Stimulated activated memory B cell treated with anti-CD40 and anti-IgM and Interleukin-4, amounts not matched to agents 10 μg/mL and 1 μg/mL and 100 μg/mL, for 72 hours (primary cell): ENCODE measurements around the gene EXTL2.
"Not testable (repeated sequence)": the region's sequence is repeated elsewhere in the genome, so short reads cannot be mapped to it uniquely, and the experiment has no call there.

ENCODE experiments used
- ATAC-seq: fragments of 150-1000 bp; cut with Tn5 transposase; 2 replicates; pipeline ENCODE4 v1.10.0; 2021
- H3K27ac Mint-ChIP-seq: one replicate; pipeline ENCODE4 v1.8.0; 2022; ENCODE audit warnings: mild to moderate bottlenecking, mixed read lengths
- H3K27me3 Mint-ChIP-seq: one replicate; pipeline ENCODE4 v1.8.0; 2022; ENCODE audit warnings: mixed read lengths
- H3K36me3 Mint-ChIP-seq: one replicate; pipeline ENCODE4 v1.8.0; 2022; ENCODE audit warnings: mixed read lengths
- H3K4me1 Mint-ChIP-seq: one replicate; pipeline ENCODE4 v1.8.0; 2022; ENCODE audit warnings: mixed read lengths
- H3K4me3 Mint-ChIP-seq: one replicate; pipeline ENCODE4 v1.8.0; 2022; ENCODE audit warnings: mild to moderate bottlenecking, moderate library complexity, mixed read lengths
- H3K9me3 Mint-ChIP-seq: one replicate; pipeline ENCODE4 v1.8.0; 2022; ENCODE audit warnings: mixed read lengths

The EXTL2 gene, protein sequence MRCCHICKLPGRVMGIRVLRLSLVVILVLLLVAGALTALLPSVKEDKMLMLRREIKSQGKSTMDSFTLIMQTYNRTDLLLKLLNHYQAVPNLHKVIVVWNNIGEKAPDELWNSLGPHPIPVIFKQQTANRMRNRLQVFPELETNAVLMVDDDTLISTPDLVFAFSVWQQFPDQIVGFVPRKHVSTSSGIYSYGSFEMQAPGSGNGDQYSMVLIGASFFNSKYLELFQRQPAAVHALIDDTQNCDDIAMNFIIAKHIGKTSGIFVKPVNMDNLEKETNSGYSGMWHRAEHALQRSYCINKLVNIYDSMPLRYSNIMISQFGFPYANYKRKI

DNA sequence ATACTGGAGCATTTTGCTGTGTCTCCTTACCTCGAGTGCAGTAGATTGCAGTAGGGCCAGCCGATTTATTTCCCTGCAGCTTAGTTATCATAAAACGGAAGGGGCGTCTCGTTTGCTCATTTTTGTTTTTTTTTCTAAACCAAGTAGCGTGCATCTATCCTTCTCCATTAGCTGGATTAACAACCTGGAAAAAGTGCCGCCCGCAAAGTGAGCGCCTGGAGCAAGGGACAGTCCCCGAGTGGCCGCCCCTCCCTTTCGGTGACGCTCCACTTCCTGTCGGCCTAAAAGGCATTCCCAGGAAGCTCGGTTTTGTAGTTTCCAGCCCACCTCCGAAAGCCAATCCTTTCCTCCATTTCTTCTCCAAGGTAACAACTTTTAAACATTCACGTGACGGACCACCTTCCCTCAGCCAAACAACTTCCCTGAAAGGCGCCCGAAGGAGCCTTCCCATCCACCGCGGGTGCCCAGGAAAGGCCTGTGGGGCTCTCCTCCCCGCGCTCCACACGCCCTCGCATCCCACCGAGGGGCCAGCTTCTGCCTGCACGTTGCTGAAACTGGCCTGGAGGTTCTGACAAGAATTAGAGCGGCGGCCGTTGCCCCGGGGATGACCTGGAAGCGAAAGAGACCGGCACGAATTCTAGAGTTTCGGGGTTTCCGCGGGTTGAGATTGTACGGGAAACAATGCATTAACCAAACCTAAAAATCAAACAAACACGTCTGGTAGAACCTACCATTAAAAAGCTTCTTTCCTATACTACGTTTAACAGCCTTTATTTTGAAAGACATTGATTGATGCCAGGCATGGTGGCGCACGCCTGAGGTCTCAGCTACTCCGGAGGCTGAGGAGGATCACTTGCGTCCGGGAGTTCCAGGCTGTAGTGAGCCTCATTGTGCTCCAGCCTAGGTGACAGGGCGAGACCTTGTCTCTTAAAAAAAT, at the start of gene EXTL2:
Gene EXTL2, minus strand, starts transcription at position 240 of the 937 bp plus-strand sequence. CDS start 6,085 bp downstream, outside the sequence.
- peaks cover 19% of the 10 kb centered on the region for H3K4me1 Mint-ChIP-seq
- H3K27me3 Mint-ChIP-seq: no peaks in the 10 kb centered on the region
- H3K27ac Mint-ChIP-seq: peak within 1 kb of the TSS; percentile 98
- peaks cover 3% of the 10 kb centered on the region for H3K9me3 Mint-ChIP-seq
- H3K4me3 Mint-ChIP-seq: peak within 1 kb of the TSS; percentile 98
- ATAC-seq: peak; percentile 61
- peaks cover 19% of the 10 kb centered on the region for H3K36me3 Mint-ChIP-seq

DNA sequence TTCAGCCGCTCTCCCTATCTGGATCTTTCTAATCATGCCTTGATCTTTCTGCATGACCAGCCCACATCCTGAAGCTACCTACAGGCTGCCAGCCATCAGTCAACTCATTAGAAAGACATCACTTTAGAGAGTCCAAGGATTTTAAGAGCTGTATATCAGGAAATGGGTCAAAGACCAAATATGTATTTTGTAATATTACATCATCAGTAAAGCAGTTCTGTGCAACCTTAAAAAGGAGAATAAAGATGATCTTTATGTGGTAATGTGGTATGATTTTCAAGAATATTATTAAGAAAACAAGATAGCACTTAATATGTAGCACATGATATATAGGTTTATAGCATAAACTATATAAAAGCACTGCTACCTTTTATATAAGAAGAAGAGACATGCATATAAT, 48.9 kb upstream of the EXTL2 start:
- peak overlapping the region; percentile 65 for H3K27ac Mint-ChIP-seq
- peaks cover 14% of the 10 kb centered on the region for H3K9me3 Mint-ChIP-seq

DNA sequence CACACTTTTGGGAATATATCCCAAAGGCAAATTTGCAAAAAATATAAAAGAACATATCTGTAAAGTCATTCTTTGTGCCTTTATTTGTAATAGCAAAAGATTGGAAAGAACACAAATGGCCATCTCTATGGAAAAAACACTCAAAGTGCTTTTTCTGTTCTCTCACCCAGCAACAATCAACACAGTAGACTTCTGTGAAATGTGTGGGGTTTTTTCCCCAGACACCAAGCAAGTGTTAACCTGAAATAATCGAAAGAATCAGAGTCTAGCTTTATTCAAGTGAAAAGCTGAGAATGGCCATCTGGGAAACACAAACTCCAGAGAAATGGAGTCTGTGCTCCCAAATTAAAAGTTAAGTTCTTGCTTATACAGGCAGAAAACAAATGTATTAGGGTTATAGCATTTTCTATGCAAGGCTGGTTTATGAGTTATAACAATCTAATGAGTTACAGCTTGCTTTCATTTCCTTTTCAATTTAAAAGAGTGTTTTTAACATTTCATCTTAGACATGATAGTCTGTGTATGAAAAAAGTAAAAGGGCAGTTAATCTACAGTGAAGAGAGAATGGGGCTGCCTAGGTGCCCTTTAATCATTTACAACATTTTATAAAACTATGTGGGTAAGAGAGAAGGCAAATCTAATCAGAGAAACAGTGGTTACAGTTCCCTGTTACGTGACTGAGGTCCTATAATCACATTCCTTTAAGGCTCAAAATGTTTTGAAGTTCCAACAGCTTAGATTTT, 47.8 kb upstream of the EXTL2 start:
- no peak for ATAC-seq
- H3K4me1 Mint-ChIP-seq: peaks cover 53% of the 10 kb centered on the region
- H3K27me3 Mint-ChIP-seq: no peaks in the 10 kb centered on the region
- H3K36me3 Mint-ChIP-seq: peaks cover 79% of the 10 kb centered on the region
- peaks cover 11% of the 10 kb centered on the region for H3K9me3 Mint-ChIP-seq
- peak overlapping the region; percentile 65 for H3K27ac Mint-ChIP-seq
- H3K4me3 Mint-ChIP-seq: no peak overlapping the region

More for the DNA sequence above, 48.9 kb upstream of the EXTL2 start:
- H3K27me3 Mint-ChIP-seq: no peaks in the 10 kb centered on the region
- peaks cover 63% of the 10 kb centered on the region for H3K4me1 Mint-ChIP-seq
- peaks cover 80% of the 10 kb centered on the region for H3K36me3 Mint-ChIP-seq
- ATAC-seq: no peak
- H3K4me3 Mint-ChIP-seq: no peak overlapping the region

DNA sequence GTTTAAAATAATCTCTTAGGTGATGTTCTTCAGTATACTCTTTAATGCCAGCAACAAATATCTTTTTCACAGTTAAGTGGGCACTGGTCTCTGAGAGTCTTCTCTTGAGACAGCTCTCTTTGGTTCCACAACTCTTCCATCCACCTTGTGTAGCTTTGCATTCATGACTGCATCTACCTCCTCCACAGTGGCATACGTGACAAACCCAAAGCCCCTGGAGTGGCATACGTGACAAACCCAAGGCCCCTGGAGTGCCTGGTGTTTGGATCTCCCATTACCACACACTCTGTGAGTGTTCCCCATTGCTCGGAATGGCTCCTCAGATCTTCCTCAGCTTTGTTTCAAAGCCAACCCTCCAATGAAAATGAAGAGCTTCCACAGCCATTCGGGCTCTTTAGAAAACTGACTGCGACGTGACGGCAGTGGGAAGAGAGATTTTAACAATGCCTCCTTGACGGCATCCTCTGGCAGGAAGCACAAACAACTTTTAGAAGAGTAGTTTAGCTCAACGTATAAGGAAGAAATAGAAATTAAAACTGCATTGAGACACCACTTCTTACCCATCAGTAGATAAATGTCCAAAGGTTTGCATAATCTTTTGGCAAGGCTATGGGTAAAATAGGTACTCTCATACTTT, 47.1 kb upstream of the EXTL2 start:
- Mint-ChIP-seq H3K36me3 (peaks cover 76% of the 10 kb centered on the region), H3K4me1 (peaks cover 45% of the 10 kb centered on the region), H3K27ac (peak overlapping the region; percentile 65), H3K27me3 (no peaks in the 10 kb centered on the region), H3K9me3 (peaks cover 4% of the 10 kb centered on the region), H3K4me3 (no peak overlapping the region)
- ATAC-seq: no peak

DNA sequence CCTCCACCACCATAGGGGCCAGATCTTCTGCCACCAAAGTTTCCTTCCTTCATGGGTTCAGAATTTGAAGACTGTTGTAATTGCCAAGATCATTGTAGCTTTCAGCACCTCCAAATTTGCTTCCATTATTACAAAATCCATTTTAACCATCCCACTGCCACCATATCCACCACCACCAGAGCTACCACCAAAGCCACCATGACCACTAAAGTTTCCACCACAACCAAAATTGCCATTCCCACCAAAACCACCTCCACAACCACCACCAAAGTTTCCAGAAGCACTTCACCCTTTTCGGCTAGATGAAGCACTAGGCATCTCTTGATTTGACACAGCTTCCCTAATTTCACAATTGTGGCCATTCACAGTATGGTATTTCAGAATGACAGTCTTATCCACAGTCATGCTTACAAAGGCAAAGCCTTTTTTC, 46.5 kb upstream of the EXTL2 start:
- peak; percentile 75 for ATAC-seq
- H3K27me3 Mint-ChIP-seq: no peaks in the 10 kb centered on the region

DNA sequence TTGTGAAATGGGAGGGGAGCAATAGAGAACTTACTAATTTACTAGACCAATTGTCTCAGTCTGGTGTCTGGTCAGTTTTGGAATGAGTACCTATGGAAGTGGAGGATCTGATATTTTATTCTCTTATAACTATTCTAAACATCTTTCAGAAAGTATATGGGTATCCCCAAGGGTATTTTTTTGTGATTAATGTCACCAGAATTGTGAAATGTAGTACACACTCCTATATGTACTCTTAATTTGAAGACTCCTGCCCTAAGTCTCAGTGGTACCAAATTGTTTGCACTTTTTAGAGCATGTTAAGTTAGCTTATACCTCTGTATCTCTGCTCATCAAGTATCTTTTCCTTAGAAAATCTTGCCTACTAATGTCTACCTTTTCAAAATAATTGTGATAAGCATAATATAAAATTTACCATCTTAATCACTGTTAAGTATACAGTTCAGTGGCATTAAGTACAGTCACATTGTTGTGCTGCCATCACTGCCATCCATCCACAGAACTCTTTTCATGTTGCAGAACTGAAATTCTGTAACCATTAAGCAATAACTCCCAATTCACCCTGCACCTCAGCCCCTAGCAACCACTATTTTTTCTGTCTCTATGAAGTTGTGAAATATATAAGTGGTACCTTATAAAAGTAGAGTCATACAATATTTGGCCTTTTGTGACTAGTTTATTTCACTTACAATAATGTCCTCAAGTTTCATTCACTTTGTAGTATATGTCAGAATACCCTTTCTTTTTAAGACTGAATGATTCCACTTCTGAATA, 41.7 kb upstream of the EXTL2 start:
- ATAC-seq: no peak
- H3K36me3 Mint-ChIP-seq: peaks cover 67% of the 10 kb centered on the region
- H3K4me1 Mint-ChIP-seq: peaks cover 16% of the 10 kb centered on the region

More for the DNA sequence above, 46.5 kb upstream of the EXTL2 start:
- peaks cover 39% of the 10 kb centered on the region for H3K4me1 Mint-ChIP-seq
- peak overlapping the region; percentile 65 for H3K27ac Mint-ChIP-seq
- H3K9me3 Mint-ChIP-seq: peaks cover 4% of the 10 kb centered on the region
- peaks cover 74% of the 10 kb centered on the region for H3K36me3 Mint-ChIP-seq
- peak overlapping the region; percentile 51 for H3K4me3 Mint-ChIP-seq

DNA sequence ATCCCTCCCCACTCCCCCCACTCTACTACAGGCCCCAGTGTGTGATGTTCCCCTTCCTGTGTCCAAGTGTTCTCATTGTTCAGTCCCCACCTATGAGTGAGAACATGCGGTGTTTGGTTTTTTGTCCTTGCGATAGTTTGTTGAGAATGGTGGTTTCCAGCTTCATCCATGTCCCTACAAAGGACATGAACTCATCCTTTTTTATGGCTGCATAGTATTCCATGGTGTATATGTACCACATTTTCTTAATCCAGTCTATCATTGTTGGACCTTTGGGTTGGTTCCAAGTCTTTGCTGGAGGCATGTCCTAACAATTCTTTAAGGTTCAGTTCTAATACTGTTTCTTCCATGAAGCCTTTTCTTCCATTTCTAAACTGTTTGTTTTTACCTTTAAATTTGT, 38.9 kb upstream of the EXTL2 start:
- not testable (repeated sequence) for H3K27me3 Mint-ChIP-seq, H3K4me1 Mint-ChIP-seq, H3K27ac Mint-ChIP-seq, ATAC-seq, H3K9me3 Mint-ChIP-seq, H3K4me3 Mint-ChIP-seq
- peaks cover 50% of the 10 kb centered on the region for H3K36me3 Mint-ChIP-seq

More for the DNA sequence above, 41.7 kb upstream of the EXTL2 start:
- Mint-ChIP-seq H3K27ac (no peak overlapping the region), H3K9me3 (peaks cover 4% of the 10 kb centered on the region), H3K27me3 (no peaks in the 10 kb centered on the region), H3K4me3 (no peak overlapping the region)

DNA sequence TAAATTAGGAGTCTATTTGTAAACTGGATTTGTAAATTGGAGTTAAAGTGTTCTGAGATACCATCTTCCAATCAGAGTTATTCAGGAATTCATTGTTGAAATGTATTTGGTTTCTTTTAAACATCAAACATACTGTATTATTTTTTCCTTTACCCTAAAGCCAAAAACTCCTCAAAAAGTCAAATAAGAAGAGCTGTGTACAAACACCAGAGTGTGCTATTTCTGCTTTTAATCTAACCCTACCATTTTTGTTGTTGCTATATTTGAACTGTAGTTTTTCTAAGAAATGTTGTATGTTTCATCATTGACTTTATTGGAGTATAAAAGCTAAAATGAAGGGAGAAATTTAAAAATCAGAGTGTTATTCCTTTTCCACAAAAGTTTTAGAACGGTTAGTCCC, 37.1 kb upstream of the EXTL2 start:
- peak overlapping the region; percentile 24 for H3K27ac Mint-ChIP-seq
- H3K9me3 Mint-ChIP-seq: no peaks in the 10 kb centered on the region
- peaks cover 35% of the 10 kb centered on the region for H3K36me3 Mint-ChIP-seq
- ATAC-seq: no peak
- peaks cover 8% of the 10 kb centered on the region for H3K4me1 Mint-ChIP-seq
- no peaks in the 10 kb centered on the region for H3K27me3 Mint-ChIP-seq
- no peak overlapping the region for H3K4me3 Mint-ChIP-seq

DNA sequence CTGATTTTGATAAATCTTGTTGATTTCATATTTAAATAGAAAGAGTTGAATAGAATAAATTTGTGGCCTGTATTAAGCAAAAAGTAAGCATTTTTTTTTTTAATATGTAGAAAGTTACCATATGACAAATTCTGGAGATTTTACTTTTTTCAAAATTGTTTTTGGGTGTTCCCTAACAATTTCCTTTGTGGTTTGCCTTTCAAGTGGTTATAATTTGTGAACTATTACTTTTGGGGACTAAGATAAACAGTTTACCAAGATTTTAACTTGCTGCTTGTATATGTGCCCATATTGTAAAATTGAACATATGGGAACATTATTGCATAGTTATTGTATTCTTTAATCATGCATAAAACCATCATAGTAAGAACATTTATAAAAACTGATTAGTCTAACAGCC, 35.9 kb upstream of the EXTL2 start:
- no peak for ATAC-seq
- Mint-ChIP-seq H3K9me3 (peaks cover 2% of the 10 kb centered on the region), H3K4me3 (no peak overlapping the region), H3K27ac (no peak overlapping the region), H3K36me3 (peaks cover 35% of the 10 kb centered on the region), H3K4me1 (peaks cover 8% of the 10 kb centered on the region), H3K27me3 (no peaks in the 10 kb centered on the region)

DNA sequence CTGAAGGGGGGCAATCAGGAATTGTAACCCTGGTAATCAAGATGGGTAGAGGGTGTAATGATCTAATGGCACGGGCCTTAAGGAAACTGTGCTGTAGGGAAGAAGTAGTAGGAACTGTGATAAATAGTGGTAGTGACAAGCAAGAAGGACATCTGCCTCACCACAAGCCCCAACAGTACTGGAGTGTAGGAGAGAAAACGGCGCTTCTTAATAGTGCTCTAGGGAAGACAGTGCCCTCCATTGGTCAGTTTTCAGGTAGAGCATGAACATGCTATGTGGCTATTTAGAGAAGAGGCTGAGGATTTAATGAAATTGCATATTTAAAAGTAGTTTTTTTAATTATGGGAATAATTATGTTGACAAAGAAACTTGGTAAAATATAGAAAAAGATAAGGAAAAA, 33.5 kb upstream of the EXTL2 start:
- Mint-ChIP-seq H3K27me3 (no peaks in the 10 kb centered on the region), H3K36me3 (peaks cover 33% of the 10 kb centered on the region), H3K9me3 (peaks cover 2% of the 10 kb centered on the region), H3K4me3 (no peak overlapping the region), H3K4me1 (peaks cover 14% of the 10 kb centered on the region), H3K27ac (no peak overlapping the region)
- no peak for ATAC-seq

DNA sequence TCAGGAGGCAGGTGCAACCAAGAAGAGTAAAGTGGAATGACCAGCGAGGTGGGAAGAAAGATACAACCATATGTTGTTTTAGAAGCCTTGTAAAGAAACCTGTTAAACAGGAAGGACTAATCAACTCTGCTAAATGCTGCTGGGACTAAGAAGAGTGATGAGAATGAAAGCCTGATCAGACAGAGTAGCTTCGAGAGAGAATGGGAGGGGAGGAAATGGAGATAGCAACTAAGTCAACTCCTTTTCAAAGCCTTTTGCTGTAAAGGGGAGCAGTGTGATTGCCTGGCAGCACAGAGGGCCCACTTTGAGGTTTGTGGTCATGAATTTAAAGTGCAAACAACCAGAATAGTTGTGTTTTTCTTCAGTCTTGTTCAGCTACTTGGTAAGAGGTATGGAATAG, 32.6 kb upstream of the EXTL2 start:
- peaks cover 14% of the 10 kb centered on the region for H3K4me1 Mint-ChIP-seq
- ATAC-seq: peak; percentile 54
- no peak overlapping the region for H3K4me3 Mint-ChIP-seq
- H3K36me3 Mint-ChIP-seq: peaks cover 25% of the 10 kb centered on the region
- H3K27me3 Mint-ChIP-seq: no peaks in the 10 kb centered on the region
- peaks cover 2% of the 10 kb centered on the region for H3K9me3 Mint-ChIP-seq
- no peak overlapping the region for H3K27ac Mint-ChIP-seq

DNA sequence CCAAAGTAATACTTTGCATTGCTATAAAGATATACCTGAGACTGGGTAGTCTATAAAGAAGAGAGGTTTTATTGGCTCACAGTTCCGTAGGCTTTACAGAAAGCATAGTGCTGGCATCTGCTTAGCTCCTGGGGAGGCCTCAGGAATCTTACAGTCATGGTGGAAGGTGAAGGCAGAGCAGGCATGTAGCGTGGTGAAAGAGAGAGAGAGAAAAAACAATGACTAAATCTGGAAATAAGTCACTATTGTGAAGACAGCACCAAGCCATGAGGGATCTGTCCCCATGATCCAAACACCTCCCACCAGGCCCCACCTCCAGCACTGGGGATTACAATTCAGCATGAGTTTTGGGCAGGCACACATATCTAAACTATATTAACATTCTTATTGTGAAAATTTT, 31.6 kb upstream of the EXTL2 start:
- no peak overlapping the region for H3K4me3 Mint-ChIP-seq
- peaks cover 7% of the 10 kb centered on the region for H3K4me1 Mint-ChIP-seq
- H3K27ac Mint-ChIP-seq: no peak overlapping the region
- no peaks in the 10 kb centered on the region for H3K27me3 Mint-ChIP-seq
- no peak for ATAC-seq
- H3K9me3 Mint-ChIP-seq: peaks cover 2% of the 10 kb centered on the region
- H3K36me3 Mint-ChIP-seq: peaks cover 25% of the 10 kb centered on the region

DNA sequence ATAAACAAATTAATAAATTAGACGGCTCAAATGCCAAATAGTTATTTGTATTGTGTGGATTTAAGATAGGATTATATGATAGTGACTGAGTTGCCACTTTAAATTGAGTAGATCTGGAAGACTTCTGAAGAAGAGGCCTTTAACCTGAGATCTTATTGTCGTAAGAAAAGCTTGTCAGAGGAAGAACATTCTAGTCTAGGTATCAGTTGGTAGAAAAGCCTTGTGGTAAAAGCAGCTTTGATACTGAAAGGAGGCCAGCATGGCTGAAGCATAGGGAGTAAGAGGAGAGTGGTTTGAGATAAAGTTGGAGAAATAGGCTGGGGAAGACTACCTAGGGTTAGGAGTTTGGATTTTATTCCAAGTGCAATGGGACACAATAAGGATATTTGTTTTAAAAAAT, 30.3 kb upstream of the EXTL2 start:
- Mint-ChIP-seq H3K27me3 (no peaks in the 10 kb centered on the region), H3K4me1 (peaks cover 6% of the 10 kb centered on the region), H3K4me3 (no peak overlapping the region), H3K36me3 (peaks cover 25% of the 10 kb centered on the region), H3K9me3 (peaks cover 2% of the 10 kb centered on the region), H3K27ac (peak overlapping the region; percentile 1)
- ATAC-seq: no peak

DNA sequence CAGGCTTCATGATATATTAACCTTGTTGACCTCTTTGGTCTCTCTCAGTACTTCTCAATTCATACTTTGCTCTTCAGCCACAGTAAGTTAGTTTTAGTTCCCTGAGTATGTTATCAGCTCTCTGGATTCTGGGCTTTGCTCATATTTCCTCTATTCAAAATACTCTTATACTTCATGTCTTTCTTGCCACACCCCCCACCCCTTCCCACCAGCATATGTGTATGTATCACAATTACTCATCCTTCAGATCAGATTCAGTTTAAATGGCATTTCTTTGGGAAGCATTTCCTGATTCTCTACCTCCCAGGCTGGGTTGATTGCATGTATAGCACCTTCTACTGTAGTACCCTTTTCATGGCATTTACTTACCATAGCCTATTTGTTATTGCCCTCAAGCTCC, 29.6 kb upstream of the EXTL2 start:
- H3K9me3 Mint-ChIP-seq: peaks cover 2% of the 10 kb centered on the region
- no peak for ATAC-seq
- no peak overlapping the region for H3K4me3 Mint-ChIP-seq
- peaks cover 25% of the 10 kb centered on the region for H3K36me3 Mint-ChIP-seq
- peaks cover 6% of the 10 kb centered on the region for H3K4me1 Mint-ChIP-seq
- H3K27ac Mint-ChIP-seq: no peak overlapping the region
- no peaks in the 10 kb centered on the region for H3K27me3 Mint-ChIP-seq
